Naive B cell (primary cell): ENCODE results near the gene ABTB2. TPM values are rescaled to one million over a fixed set of nuclear protein-coding genes. Genes with fewer than 3 reads are reported as not detected.

ENCODE experiments used
- ATAC-seq, 2 donors: fragments of 150-1000 bp; cut with Tn5 transposase; 2 replicates each; pipeline ENCODE4 v1.10.0; 2021; ENCODE audit warnings: low read depth in 2 of 2, mild to moderate bottlenecking in 2 of 2, moderate library complexity in 2 of 2
- DNase-seq: peaks from one replicate; pipeline ENCODE4 v3.0.0; 2022
- H3K27ac Mint-ChIP-seq, 6 donors: one replicate each; pipeline ENCODE4 v1.8.0; 2020 to 2022; ENCODE audit warnings: mild to moderate bottlenecking in 6 of 6, mixed read lengths in 6 of 6, moderate library complexity in 5 of 6, inconsistent platforms in 2 of 6
- H3K27me3 Mint-ChIP-seq, 3 donors: one replicate each; pipeline ENCODE4 v1.8.0; 2021 to 2022; ENCODE audit warnings: mixed read lengths in 3 of 3, mild to moderate bottlenecking in 1 of 3
- H3K36me3 Mint-ChIP-seq, 2 donors: one replicate each; pipeline ENCODE4 v1.8.0; 2020 to 2022; ENCODE audit warnings: mixed read lengths in 2 of 2, inconsistent platforms in 1 of 2, mild to moderate bottlenecking in 1 of 2
- H3K4me1 Mint-ChIP-seq, 3 donors: one replicate each; pipeline ENCODE4 v1.8.0; 2020 to 2022; ENCODE audit warnings: mixed read lengths in 3 of 3, inconsistent platforms in 1 of 3, mild to moderate bottlenecking in 1 of 3, moderate library complexity in 1 of 3
- H3K4me3 Mint-ChIP-seq, 8 donors: one replicate each; pipeline ENCODE4 v1.8.0; 2020 to 2022; ENCODE audit warnings: mild to moderate bottlenecking in 8 of 8, mixed read lengths in 8 of 8, moderate library complexity in 8 of 8, inconsistent platforms in 2 of 8
- H3K9me3 Mint-ChIP-seq, 7 donors: one replicate each; pipeline ENCODE4 v1.8.0; 2020 to 2022; ENCODE audit warnings: mixed read lengths in 7 of 7, mild to moderate bottlenecking in 5 of 7, inconsistent platforms in 2 of 7, moderate library complexity in 1 of 7
- polyA plus RNA-seq, 6 donors: library from polyadenylated mRNA; unstranded; fragments of 300-500 nt; fragmentation: Illumina TruSeq; gene quantifications; one replicate each; pipeline ENCODE4 v1.2.3, GENCODE V29; 2021; ENCODE audit warnings: low read depth in 6 of 6

ABTB2 gene
- polyA plus RNA-seq, 6 donors from 2014 or later: 0.05 to 0.34 (median 0.27) TPM; not detected in 3

DNA sequence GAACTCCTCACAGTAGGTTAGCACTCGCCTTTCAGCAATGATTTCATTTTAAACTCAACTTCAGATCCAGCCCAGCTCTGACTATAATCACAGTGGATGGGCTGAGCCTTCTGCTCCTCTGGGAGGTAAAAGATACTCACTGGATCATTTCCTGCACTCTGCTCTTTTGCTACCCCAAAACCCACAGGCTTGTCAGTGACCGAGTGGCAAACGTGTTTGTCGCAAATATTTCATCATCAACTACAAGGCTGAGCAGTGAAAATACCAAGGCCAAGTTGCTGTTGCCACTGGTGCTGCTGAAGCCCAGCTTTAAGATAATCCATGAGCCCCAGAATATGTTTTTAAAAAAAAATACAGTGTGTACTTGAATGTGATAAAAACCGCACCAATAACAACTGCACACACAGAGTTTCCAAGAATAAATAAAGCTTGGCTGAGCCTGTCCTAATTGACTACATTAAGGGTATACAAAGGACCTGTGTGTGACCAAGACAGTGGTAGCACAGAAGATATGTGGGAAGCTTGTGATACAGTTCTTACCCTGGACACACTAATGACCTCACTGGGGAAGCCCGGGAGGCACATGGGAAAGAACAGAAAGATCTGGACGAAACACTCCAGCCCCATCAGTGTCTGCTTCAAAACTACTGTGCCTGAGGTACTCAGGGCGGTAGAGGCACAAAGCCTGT lies 41.3 kb downstream of the ABTB2 start:
- H3K36me3 Mint-ChIP-seq: no peaks in the 10 kb centered on the region
- no peak overlapping the region for H3K4me3 Mint-ChIP-seq
- ATAC-seq: no peak
- no peak for DNase-seq
- no peaks in the 10 kb centered on the region for H3K9me3 Mint-ChIP-seq
- peaks cover 8 to 13% (median 12%) of the 10 kb centered on the region in 3 donors for H3K27me3 Mint-ChIP-seq
- no peaks in the 10 kb centered on the region for H3K4me1 Mint-ChIP-seq
- no peak overlapping the region for H3K27ac Mint-ChIP-seq

- H3K4me1 Mint-ChIP-seq: no peaks in the 10 kb centered on the region
- no peaks in the 10 kb centered on the region for H3K9me3 Mint-ChIP-seq
- peaks cover 9 to 21% (median 17%) of the 10 kb centered on the region in 3 donors for H3K27me3 Mint-ChIP-seq
- ATAC-seq: no peak
- no peak overlapping the region for H3K27ac Mint-ChIP-seq
- DNase-seq: no peak
- no peak overlapping the region for H3K4me3 Mint-ChIP-seq
- H3K36me3 Mint-ChIP-seq: no peaks in the 10 kb centered on the region
Measured at GRCh38 chr11:34315394-34315793, 42.4 kb downstream of the ABTB2 start.

DNA sequence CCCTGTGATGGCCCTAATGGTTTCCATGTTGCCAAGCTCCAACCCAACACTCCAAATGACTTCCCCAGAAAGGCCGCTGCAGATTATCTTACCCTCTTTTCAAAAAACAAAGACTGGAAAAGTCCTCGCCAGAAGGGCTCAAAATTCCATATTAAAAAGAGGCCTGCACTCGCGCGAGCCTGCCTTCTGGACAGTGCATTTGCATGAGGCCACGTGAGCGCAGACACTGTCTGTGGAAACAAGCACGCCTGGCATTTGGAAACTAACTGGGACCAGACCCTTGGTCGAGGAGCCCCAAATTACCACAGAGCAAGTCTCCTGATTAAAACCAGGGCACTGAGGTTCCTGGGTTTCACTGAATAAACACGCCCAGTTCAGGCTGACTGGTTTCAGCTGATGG lies 42.9 kb downstream of the ABTB2 start:
- H3K4me1 Mint-ChIP-seq: no peaks in the 10 kb centered on the region
- H3K36me3 Mint-ChIP-seq: no peaks in the 10 kb centered on the region
- H3K4me3 Mint-ChIP-seq: no peak overlapping the region
- DNase-seq: no peak
- no peak for ATAC-seq
- H3K27ac Mint-ChIP-seq: no peak overlapping the region
- peaks cover 7 to 26% (median 21%) of the 10 kb centered on the region in 3 donors for H3K27me3 Mint-ChIP-seq
- no peaks in the 10 kb centered on the region for H3K9me3 Mint-ChIP-seq

DNA sequence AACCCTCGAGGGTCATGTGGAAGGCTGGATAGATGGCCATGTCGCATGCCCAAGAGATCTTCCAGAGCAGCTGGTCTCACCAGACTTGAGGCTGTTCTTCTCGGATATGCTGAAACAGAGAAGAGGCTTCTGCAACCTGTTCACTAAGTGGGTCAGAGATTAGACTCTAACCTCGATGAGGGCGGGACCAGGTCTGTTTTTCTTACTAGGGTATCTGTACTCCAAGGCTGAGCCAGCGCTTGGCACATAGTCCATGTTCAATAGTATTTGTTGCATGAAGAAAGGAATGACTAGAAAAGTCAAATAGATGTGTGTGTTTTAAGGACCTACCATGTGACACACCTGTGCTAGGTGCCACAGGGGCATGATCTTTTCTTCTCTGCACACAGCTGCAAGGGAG lies 43.6 kb downstream of the ABTB2 start:
- Mint-ChIP-seq H3K9me3 (no peaks in the 10 kb centered on the region), H3K4me1 (no peaks in the 10 kb centered on the region), H3K4me3 (no peak overlapping the region), H3K27me3 (peaks cover 7 to 26% (median 22%) of the 10 kb centered on the region in 3 donors), H3K27ac (peak overlapping the region in 3 of 6 donors; percentile 11 to 51 (median 33)), H3K36me3 (no peaks in the 10 kb centered on the region)
- ATAC-seq: no peak
- DNase-seq: no peak

DNA sequence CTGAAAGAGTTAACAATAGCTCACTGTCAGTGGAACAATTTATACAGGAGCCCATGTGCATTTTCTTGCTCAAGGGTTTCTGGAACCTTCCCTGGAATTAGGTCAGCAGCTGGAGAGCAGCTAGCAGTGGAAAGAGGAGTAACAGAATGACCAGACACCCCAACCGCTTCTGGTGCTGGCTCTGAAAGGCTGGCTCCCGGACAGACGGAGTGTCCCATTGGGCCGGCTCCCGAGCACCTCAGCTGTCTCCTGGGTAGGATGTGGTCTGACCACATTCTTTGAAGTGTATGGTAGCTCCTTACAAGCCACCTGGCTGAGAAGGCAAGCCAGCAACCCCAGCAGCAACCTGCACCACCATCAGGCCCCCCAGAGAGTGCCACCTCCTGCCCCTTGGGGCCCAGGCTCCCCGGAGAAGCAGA lies 44.7 kb downstream of the ABTB2 start:
- Mint-ChIP-seq H3K4me1 (no peaks in the 10 kb centered on the region), H3K4me3 (no peak overlapping the region), H3K36me3 (no peaks in the 10 kb centered on the region), H3K27me3 (peaks cover 7 to 26% (median 17%) of the 10 kb centered on the region in 3 donors), H3K27ac (no peak overlapping the region), H3K9me3 (no peaks in the 10 kb centered on the region)
- ATAC-seq (peak; percentile 25 to 30), DNase-seq (no peak)

GRCh38 chr11:34311126-34311525 lies 46.7 kb downstream of the ABTB2 start:
- Mint-ChIP-seq H3K9me3 (no peaks in the 10 kb centered on the region), H3K27ac (no peak overlapping the region), H3K4me3 (no peak overlapping the region), H3K4me1 (no peaks in the 10 kb centered on the region), H3K27me3 (peaks cover 0 to 26% (median 14%) of the 10 kb centered on the region in 3 donors), H3K36me3 (no peaks in the 10 kb centered on the region)
- DNase-seq: no peak
- no peak for ATAC-seq

GRCh38 chr11:34309965-34310364 lies 47.8 kb downstream of the ABTB2 start:
- Mint-ChIP-seq H3K27me3 (peaks cover 0 to 26% (median 14%) of the 10 kb centered on the region in 3 donors), H3K36me3 (no peaks in the 10 kb centered on the region), H3K4me3 (no peak overlapping the region), H3K27ac (no peak overlapping the region), H3K9me3 (no peaks in the 10 kb centered on the region), H3K4me1 (no peaks in the 10 kb centered on the region)
- DNase-seq (no peak), ATAC-seq (no peak)

DNA sequence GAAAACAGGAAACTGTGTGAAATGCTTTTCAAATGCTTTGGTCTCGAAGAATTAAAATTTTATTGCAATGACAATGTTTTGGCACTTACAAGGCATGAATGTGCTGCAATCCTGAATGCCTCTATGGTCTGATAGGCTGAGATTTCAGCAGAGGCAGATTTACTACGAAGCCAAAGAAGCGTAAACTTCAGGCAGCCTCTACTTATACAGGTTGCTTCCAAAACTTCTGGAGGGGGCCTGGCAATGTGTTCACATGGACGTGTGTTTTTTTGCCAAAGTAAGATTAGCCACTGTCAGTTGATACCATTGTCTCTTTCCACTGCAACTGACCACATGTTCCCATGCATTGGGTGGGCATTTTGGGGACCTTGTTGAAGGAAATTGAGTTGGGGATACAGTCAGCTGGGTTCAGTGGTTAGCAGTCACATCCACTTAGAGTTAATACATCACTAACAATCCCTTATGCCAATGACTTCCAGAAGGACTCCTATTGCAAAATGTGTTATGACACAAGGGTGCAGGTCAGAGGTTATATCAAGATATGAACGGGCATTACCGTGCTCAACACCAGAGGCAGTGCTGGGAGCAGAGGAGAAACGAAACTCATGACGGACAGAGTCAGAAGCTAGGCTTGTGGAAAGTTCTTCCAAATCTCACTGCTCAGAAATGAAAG lies 48.8 kb downstream of the ABTB2 start:
- no peak overlapping the region for H3K27ac Mint-ChIP-seq
- H3K27me3 Mint-ChIP-seq: peaks cover 0 to 20% (median 14%) of the 10 kb centered on the region in 3 donors
- ATAC-seq (no peak), DNase-seq (no peak)
- no peak overlapping the region for H3K4me3 Mint-ChIP-seq
- no peaks in the 10 kb centered on the region for H3K9me3 Mint-ChIP-seq
- H3K4me1 Mint-ChIP-seq: no peaks in the 10 kb centered on the region
- H3K36me3 Mint-ChIP-seq: no peaks in the 10 kb centered on the region

DNA sequence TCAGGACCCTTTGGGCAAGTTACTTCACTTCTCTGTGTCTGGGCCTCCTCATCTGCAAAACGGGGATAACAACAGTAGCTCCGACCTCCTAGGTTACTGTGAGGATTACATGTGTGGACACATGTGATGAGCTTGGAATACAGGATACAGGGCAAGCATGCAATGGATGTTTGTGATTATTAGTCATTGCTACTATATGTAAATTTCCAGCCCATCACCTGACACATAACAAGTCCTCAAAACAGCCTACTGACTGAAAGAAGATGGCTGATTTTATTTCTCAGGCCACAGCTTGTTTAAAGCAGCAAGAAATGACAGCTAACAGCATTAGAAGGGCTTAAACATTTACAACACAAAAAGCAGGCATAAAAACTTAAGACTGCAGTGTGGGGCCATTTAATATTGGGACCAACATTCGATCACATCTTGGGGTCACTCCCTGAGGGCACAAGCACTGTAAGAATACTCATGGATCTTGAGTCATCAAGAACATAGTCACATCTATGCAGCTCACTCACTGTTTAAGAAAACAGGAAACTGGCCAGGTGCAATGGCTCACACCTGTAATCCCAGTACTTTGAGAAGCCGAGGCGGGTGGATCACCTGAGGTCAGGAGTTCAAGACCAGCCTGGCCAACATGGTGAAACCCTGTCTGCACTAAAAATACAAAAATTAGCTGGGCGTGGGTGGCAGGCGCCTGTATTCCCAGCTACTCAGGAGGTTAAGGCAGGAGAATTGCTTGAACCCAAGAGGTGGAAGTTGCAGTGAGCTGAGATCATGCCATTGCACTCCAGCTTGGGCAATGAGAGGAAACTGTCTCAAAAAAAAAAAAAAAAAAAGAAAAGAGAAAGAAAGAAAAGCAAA lies 49.5 kb downstream of the ABTB2 start:
- H3K27ac Mint-ChIP-seq: no peak overlapping the region
- no peak overlapping the region for H3K4me3 Mint-ChIP-seq
- H3K27me3 Mint-ChIP-seq: peaks cover 0 to 20% (median 14%) of the 10 kb centered on the region in 3 donors

GRCh38 chr11:34305780-34306179 lies 52.0 kb downstream of the ABTB2 start:
- peaks cover 3 to 12% (median 6%) of the 10 kb centered on the region in 3 donors for H3K4me1 Mint-ChIP-seq
- H3K36me3 Mint-ChIP-seq: no peaks in the 10 kb centered on the region
- H3K27ac Mint-ChIP-seq: no peak overlapping the region
- H3K4me3 Mint-ChIP-seq: no peak overlapping the region
- DNase-seq (no peak), ATAC-seq (no peak)
- H3K27me3 Mint-ChIP-seq: peaks cover 0 to 9% (median 9%) of the 10 kb centered on the region in 3 donors
- no peaks in the 10 kb centered on the region for H3K9me3 Mint-ChIP-seq

More for the DNA sequence above, 49.5 kb downstream of the ABTB2 start:
- no peak for ATAC-seq
- no peak for DNase-seq
- Mint-ChIP-seq H3K36me3 (no peaks in the 10 kb centered on the region), H3K9me3 (no peaks in the 10 kb centered on the region), H3K4me1 (peaks cover 0 to under 1% (median 0%) of the 10 kb centered on the region in 3 donors)

DNA sequence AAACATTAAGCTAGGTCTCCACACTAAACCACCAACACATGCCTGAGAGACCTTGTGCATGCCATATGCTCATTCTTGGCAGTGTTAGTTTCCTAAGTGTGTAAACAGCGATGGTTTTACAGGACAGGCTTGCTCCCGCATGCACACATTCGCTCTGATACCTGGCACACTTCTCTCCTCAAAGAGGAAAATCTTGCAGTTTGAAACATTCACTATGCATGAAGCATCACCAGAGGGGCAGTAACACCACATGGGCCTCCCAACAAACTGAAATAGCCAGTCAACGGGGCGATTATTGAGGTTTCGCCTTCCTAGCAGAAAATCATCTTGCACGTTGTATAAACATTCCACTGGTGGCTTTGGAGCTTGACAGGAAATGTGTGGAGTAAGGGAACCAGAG lies 52.6 kb downstream of the ABTB2 start:
- H3K36me3 Mint-ChIP-seq: no peaks in the 10 kb centered on the region
- H3K27me3 Mint-ChIP-seq: peaks cover 0 to 3% (median 3%) of the 10 kb centered on the region in 3 donors
- H3K4me1 Mint-ChIP-seq: peaks cover 8 to 18% (median 10%) of the 10 kb centered on the region in 3 donors
- no peaks in the 10 kb centered on the region for H3K9me3 Mint-ChIP-seq
- DNase-seq (no peak), ATAC-seq (no peak)
- H3K27ac Mint-ChIP-seq: no peak overlapping the region
- no peak overlapping the region for H3K4me3 Mint-ChIP-seq

DNA sequence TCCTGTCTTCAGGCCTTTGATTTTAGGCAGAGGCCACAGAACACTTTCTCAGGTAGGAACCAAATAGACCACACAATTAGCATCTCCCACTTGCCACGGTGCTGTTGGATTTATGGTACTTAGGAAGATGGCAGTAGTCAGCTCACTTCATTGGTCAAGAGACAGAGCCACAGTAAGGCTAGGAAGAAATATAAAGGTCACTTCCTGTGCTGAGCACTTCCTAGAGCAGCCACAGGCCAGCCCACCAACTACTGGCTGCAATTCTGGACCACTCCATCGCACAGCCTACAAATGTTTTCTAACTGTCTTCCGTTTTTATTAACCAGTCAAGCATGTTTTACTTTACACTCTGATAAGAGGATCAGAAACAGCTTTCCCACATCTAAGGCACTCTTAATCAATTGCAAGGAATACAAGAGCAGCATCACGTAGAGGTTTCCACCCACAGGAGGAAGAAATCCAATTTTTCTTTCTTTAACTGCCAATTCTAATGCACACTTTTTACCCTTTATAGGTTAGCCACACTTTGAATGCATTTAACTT lies 54.7 kb downstream of the ABTB2 start:
- Mint-ChIP-seq H3K27me3 (no peaks in the 10 kb centered on the region), H3K4me1 (peaks cover 8 to 20% (median 10%) of the 10 kb centered on the region in 3 donors), H3K9me3 (no peaks in the 10 kb centered on the region), H3K4me3 (no peak overlapping the region), H3K27ac (peak overlapping the region in 1 of 6 donors; percentile 54), H3K36me3 (no peaks in the 10 kb centered on the region)
- no peak for DNase-seq
- no peak for ATAC-seq
